SU-DHL-6 (cell line): ENCODE measurements around the gene KRTCAP2.

Source experiments
- H2AFZ ChIP-seq: fragments of 200-600 bp; sonication (generic); 2 replicates; pipeline ENCODE4 v1.6.1; 2014; ENCODE audit warnings: low read depth, mild to moderate bottlenecking, moderate library complexity, mixed read lengths, antibody characterized with exemption, low read length; ENCODE audit not compliant: severe bottlenecking
- H3F3A ChIP-seq: fragments of 200-600 bp; shearing (Covaris generic); 2 replicates; pipeline ENCODE4 v1.6.0; 2016; ENCODE audit warnings: antibody characterized with exemption, mild to moderate bottlenecking; ENCODE audit not compliant: insufficient read depth
- H3K27ac ChIP-seq: fragments of 200-600 bp; sonication (generic); 2 replicates; pipeline ENCODE4 v1.5.1; 2016; ENCODE audit warnings: low read depth, mild to moderate bottlenecking, low read length, moderate library complexity, mixed read lengths
- H3K27me3 ChIP-seq: fragments of 200-600 bp; sonication (generic), shearing (Covaris generic); 2 replicates; pipeline ENCODE4 v1.6.0; 2014; ENCODE audit warnings: mild to moderate bottlenecking, low read length
- H3K36me3 ChIP-seq: fragments of 200-600 bp; sonication (generic); 2 replicates; pipeline ENCODE4 v1.6.1; 2014; ENCODE audit warnings: mild to moderate bottlenecking, low read length, mixed read lengths
- H3K4me2 ChIP-seq: fragments of 300-600, 200-600 bp; shearing (Covaris generic), sonication (generic); 2 replicates; pipeline ENCODE4 v1.6.0; 2014; ENCODE audit warnings: low read length, low read depth, mild to moderate bottlenecking; ENCODE audit not compliant: poor library complexity, severe bottlenecking
- H3K4me3 ChIP-seq: fragments of 200-600 bp; sonication (generic); 2 replicates; pipeline ENCODE4 v1.5.1; 2014; ENCODE audit warnings: antibody characterized with exemption, low read length, mild to moderate bottlenecking, mixed read lengths; ENCODE audit not compliant: insufficient read depth, poor library complexity, severe bottlenecking
- H3K79me2 ChIP-seq: fragments of 200-600 bp; sonication (generic); 2 replicates; pipeline ENCODE4 v1.6.1; 2014; ENCODE audit warnings: mild to moderate bottlenecking, low read length, moderate library complexity; ENCODE audit not compliant: insufficient read depth
- H3K9ac ChIP-seq: fragments of 200-600 bp; sonication (generic); 2 replicates; pipeline ENCODE4 v1.7.0; 2014; ENCODE audit warnings: mild to moderate bottlenecking, low read length
- H3K9me2 ChIP-seq: fragments of 200-600 bp; sonication (generic); replicated peaks from 2 replicates; pipeline ENCODE4 v1.6.1; 2014; ENCODE audit warnings: low read length; ENCODE audit not compliant: insufficient read depth
- H3K9me3 ChIP-seq: fragments of 200-600 bp; sonication (generic); 2 replicates; pipeline ENCODE4 v1.6.1; 2014; ENCODE audit warnings: low read length, mixed read lengths; ENCODE audit not compliant: insufficient read depth
- H4K20me1 ChIP-seq: fragments of 200-600 bp; sonication (generic); 2 replicates; pipeline ENCODE4 v1.6.1; 2014; ENCODE audit warnings: low read depth, mild to moderate bottlenecking, antibody characterized with exemption, low read length, moderate library complexity, mixed read lengths
- EZH2phosphoT487 ChIP-seq: fragments of 200-600 bp; sonication (generic), shearing (Covaris generic); conservative IDR thresholded peaks from 2 replicates; pipeline ENCODE4 v1.6.1; 2018; ENCODE audit warnings: mild to moderate bottlenecking, antibody characterized with exemption, low read length, moderate library complexity, mixed read lengths
- TF ChIP-seq, protein P1 (sequence below): fragments of 200-600 bp; sonication (generic); IDR thresholded peaks from one replicate; pipeline ENCODE4 v1.5.1; 2017; ENCODE audit warnings: antibody characterized with exemption, mild to moderate bottlenecking, low read length, moderate library complexity; ENCODE audit not compliant: insufficient read depth, poor library complexity, severe bottlenecking

The KRTCAP2 gene

DNA sequence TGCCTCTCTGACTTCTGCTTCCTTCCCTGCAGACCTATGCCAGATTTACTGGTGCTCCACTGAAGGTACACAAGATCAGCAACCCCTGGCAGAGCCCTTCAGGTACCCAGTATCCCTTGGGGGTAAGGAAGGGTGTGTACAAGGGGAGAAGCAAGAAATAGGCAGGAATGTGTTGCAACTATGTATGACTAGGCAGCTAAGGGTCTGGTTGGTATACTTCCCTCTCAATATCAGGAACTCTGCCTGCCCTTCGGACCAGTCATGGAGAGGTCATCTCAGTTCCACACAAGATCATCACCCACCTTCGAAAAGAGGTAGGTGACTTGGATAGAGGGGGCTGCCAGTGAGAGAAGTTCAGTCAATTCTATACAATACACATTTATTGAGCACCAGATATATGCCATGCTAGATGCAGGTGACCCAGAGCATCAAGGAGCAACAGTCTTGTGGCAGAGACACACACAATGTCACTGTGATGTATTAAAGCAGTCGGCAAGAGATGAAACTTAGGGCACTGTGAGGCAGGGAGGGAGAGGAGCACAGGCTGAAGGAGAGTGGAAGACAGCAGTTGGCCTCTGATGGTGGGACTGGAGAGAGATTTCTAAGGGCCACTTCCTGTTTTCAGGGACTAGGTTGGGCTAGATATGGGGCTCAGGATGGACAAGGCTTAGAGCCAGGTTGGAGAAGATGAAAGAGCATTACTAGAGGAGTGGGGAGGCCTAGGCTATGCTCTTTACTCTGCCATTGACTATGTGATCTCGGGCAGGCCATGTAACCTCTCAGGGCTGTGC is 37.4 kb upstream of the KRTCAP2 start:
- no peaks in the 10 kb centered on the region for H3K27me3 ChIP-seq
- H4K20me1 ChIP-seq = no peaks in the 10 kb centered on the region
- peak overlapping the region; percentile 95 for H3K4me2 ChIP-seq
- TF ChIP-seq EZH2phosphoT487 = no peak
- TF ChIP-seq, protein P1, sequence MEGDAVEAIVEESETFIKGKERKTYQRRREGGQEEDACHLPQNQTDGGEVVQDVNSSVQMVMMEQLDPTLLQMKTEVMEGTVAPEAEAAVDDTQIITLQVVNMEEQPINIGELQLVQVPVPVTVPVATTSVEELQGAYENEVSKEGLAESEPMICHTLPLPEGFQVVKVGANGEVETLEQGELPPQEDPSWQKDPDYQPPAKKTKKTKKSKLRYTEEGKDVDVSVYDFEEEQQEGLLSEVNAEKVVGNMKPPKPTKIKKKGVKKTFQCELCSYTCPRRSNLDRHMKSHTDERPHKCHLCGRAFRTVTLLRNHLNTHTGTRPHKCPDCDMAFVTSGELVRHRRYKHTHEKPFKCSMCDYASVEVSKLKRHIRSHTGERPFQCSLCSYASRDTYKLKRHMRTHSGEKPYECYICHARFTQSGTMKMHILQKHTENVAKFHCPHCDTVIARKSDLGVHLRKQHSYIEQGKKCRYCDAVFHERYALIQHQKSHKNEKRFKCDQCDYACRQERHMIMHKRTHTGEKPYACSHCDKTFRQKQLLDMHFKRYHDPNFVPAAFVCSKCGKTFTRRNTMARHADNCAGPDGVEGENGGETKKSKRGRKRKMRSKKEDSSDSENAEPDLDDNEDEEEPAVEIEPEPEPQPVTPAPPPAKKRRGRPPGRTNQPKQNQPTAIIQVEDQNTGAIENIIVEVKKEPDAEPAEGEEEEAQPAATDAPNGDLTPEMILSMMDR = no peak
- no peak overlapping the region for H3K4me3 ChIP-seq
- no peaks in the 10 kb centered on the region for H3K9me2 ChIP-seq
- H3F3A ChIP-seq = peaks cover 14% of the 10 kb centered on the region
- H3K9me3 ChIP-seq = no peaks in the 10 kb centered on the region
- H3K79me2 ChIP-seq = no peaks in the 10 kb centered on the region
- H3K36me3 ChIP-seq = no peaks in the 10 kb centered on the region
- peak overlapping the region; percentile 72; the same call in 1 of the 2 replicates for H3K9ac ChIP-seq
- H3K27ac ChIP-seq = no peak overlapping the region
- H2AFZ ChIP-seq = no peak overlapping the region

DNA sequence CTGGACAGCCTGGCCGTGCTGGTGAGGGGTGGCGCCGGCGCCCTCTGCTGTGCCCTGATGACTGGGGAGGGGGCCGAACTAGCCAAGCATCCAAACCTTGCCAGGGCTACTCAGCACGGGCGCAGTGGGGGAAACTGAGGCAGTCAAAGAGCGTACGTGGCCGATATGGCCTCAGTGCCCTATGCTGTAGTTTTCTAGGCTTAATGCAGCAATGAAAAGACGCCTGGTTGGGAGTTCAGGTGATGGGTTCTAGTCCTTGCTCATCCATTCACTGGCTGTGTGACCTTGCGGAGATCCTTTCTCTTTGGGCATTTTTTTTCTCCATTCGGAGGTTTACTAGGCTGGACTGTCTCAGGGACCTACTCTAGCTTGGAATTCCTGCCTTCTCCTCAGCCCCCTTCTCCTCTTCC is 36.2 kb upstream of the KRTCAP2 start:
- H3K27me3 ChIP-seq = no peaks in the 10 kb centered on the region
- no peaks in the 10 kb centered on the region for H3K36me3 ChIP-seq
- peak overlapping the region; percentile 83 for H3K4me3 ChIP-seq
- H3F3A ChIP-seq = peaks cover 14% of the 10 kb centered on the region
- H3K79me2 ChIP-seq = no peaks in the 10 kb centered on the region
- TF ChIP-seq, protein P1 = no peak
- no peak for TF ChIP-seq EZH2phosphoT487
- H3K4me2 ChIP-seq = peak overlapping the region; percentile 95
- H3K9me3 ChIP-seq = no peaks in the 10 kb centered on the region
- peak overlapping the region; percentile 3; the same call in 1 of the 2 replicates for H3K27ac ChIP-seq
- peak overlapping the region; percentile 70 for H2AFZ ChIP-seq
- H3K9me2 ChIP-seq = no peaks in the 10 kb centered on the region
- no peaks in the 10 kb centered on the region for H4K20me1 ChIP-seq
- peak overlapping the region; percentile 72 for H3K9ac ChIP-seq

DNA sequence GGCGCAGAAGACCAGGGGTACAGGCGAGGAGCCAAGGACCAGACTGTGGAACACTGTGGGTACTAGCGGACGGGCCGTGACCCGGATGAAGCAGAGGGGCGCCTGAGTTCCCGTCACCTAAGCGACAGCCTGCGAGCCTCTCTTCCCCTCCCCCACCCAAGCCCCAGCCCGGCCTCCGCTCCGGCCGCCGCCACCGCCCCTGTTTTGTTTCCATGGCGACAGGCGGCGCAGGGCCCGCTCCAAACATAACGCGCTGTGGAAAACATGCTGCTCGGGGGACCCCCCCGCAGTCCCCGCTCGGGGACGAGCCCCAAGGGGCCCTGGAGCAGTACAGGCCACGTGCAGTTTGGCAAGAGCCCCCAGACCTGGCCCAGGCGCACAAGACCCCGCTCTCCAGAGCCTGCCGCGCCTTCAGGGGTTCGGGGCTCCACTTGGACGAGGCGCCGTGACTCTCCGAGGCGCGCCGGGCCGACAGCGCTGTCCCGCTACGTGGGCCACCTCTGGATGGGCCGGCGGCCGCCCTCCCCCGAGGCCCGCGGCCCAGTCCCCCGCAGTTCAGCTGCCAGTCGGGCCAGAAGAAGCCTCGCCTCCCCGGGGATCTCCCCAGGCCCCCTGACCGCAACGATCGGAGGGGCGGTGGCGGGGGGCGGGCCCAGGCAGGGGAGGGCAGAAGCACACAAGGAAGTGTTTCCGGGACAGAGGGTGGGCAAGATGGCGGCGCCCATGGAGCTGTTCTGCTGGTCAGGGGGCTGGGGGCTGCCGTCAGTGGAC is 35.6 kb upstream of the KRTCAP2 start, which contains the start of gene MTX1:
Gene MTX1 (plus strand): TSS at position 155 of the 771 bp plus-strand sequence. CDS start 110 bp downstream, at position 265.
- TF ChIP-seq EZH2phosphoT487 = no peak
- TF ChIP-seq, protein P1 = no peak
- Histone ChIP-seq H3K27me3 (no peaks in the 10 kb centered on the region), H3K9ac (peak within 1 kb of the TSS; percentile 72), H3K9me2 (no peaks in the 10 kb centered on the region), H3K4me3 (peak within 1 kb of the TSS; percentile 83), H3K9me3 (no peaks in the 10 kb centered on the region), H3K4me2 (peak within 1 kb of the TSS; percentile 95), H2AFZ (peak within 1 kb of the TSS; percentile 70), H3K27ac (peak within 1 kb of the TSS; percentile 32), H3K36me3 (no peaks in the 10 kb centered on the region), H3F3A (peaks cover 14% of the 10 kb centered on the region), H3K79me2 (no peaks in the 10 kb centered on the region), H4K20me1 (no peaks in the 10 kb centered on the region)
